Adrenal gland (tissue), 5 donors: ENCODE measurements around the gene RGPD3.
"Not testable (repeated sequence)": the region's sequence is repeated elsewhere in the genome, so short reads cannot be mapped to it uniquely, and the experiment has no call there.

Experiments
- CTCF ChIP-seq, 6 experiments: fragments of 450-650 bp in 4 of 6; fragments of 200-600 bp in 2 of 6; sonication (generic) in 1 of 6; IDR thresholded peaks; 1 replicate in 5 of 6; 2 replicates in 1 of 6; pipeline versions ENCODE4 v1.5.1 to v1.8.0; 2016 to 2021; ENCODE audit warnings: antibody characterized with exemption in 6 of 6, mild to moderate bottlenecking in 2 of 6, moderate library complexity in 1 of 6
- POLR2A ChIP-seq, 2 donors: fragments of 450-650 bp; IDR thresholded peaks; one replicate each; pipeline ENCODE4 v1.6.1; 2017; ENCODE audit warnings: antibody characterized with exemption in 2 of 2, mild to moderate bottlenecking in 2 of 2, moderate library complexity in 1 of 2
- donor health status: DM: no; HTN: no; CAD: no.

- not testable (repeated sequence) for TF ChIP-seq CTCF, POLR2A (IDR thresholded peaks at IDR 0.05)
Observed at GRCh38 chr2:106477647-106478046, 9.4 kb upstream of the RGPD3 start.
